Endodermal cell (in vitro differentiated cells): Measurements from ENCODE around the gene PLXNB2. TPM values are rescaled to one million over a fixed set of nuclear protein-coding genes. Genes with fewer than 3 reads are reported as not detected.

Experiments
- DNase-seq: peaks from one replicate; pipeline ENCODE4 v3.0.0-alpha.2; 2017
- H3K27ac ChIP-seq: 2 replicates; pipeline ENCODE4 v1.5.1; 2013; ENCODE audit warnings: mild to moderate bottlenecking, low read depth, low read length, moderate library complexity
- H3K27me3 ChIP-seq: 2 replicates; pipeline ENCODE4 v1.6.1; 2013; ENCODE audit warnings: mild to moderate bottlenecking, low read length, moderate library complexity; ENCODE audit not compliant: insufficient read depth, control insufficient read depth, poor library complexity, severe bottlenecking
- H3K36me3 ChIP-seq: 2 replicates; pipeline ENCODE4 v1.7.0; 2013; ENCODE audit warnings: mild to moderate bottlenecking, low read length, moderate library complexity; ENCODE audit not compliant: control insufficient read depth, insufficient read depth
- H3K4me1 ChIP-seq: one replicate; pipeline ENCODE4 v1.7.0; 2013; ENCODE audit warnings: low read length; ENCODE audit not compliant: control insufficient read depth, insufficient read depth
- H3K4me3 ChIP-seq: 2 replicates; pipeline ENCODE4 v1.5.1; 2013; ENCODE audit warnings: mild to moderate bottlenecking, low read length, moderate library complexity
- H3K9ac ChIP-seq: 2 replicates; pipeline ENCODE4 v1.6.1; 2013; ENCODE audit warnings: mild to moderate bottlenecking, low read length, moderate library complexity; ENCODE audit not compliant: poor library complexity, severe bottlenecking; ENCODE audit errors: extremely low read depth
- H3K9me3 ChIP-seq: 2 replicates; pipeline ENCODE4 v1.6.1; 2013; ENCODE audit warnings: mild to moderate bottlenecking, low read length, moderate library complexity; ENCODE audit not compliant: control insufficient read depth
- H3K27ac Mint-ChIP-seq: 2 replicates; pipeline ENCODE4 v1.8.0; 2020; ENCODE audit warnings: mixed read lengths
- H3K27me3 Mint-ChIP-seq: 2 replicates; pipeline ENCODE4 v1.8.0; 2021; ENCODE audit warnings: mild to moderate bottlenecking, mixed read lengths; ENCODE audit not compliant: insufficient read depth
- H3K36me3 Mint-ChIP-seq: 2 replicates; pipeline ENCODE4 v1.8.0; 2020; ENCODE audit warnings: low read depth, mixed read lengths
- H3K4me1 Mint-ChIP-seq: 2 replicates; pipeline ENCODE4 v1.8.0; 2020; ENCODE audit warnings: mixed read lengths
- H3K4me3 Mint-ChIP-seq: 2 replicates; pipeline ENCODE4 v1.8.0; 2020; ENCODE audit warnings: mild to moderate bottlenecking, moderate library complexity, mixed read lengths
- H3K9me3 Mint-ChIP-seq: 2 replicates; pipeline ENCODE4 v1.8.0; 2020; ENCODE audit warnings: mild to moderate bottlenecking, mixed read lengths
- WGBS, 2 experiments: methylation state at CpG; one replicate each; pipeline versions ENCODE4 v1.1.5 to v1.1.7; 2013; ENCODE audit warnings: missing lambda C conversion rate in 2 of 2, mixed read lengths in 1 of 2; ENCODE audit not compliant: insufficient coverage in 1 of 2, insufficient read length in 1 of 2; 5-methylcytosine and 5-hydroxymethylcytosine counted together
- total RNA-seq, 2 donors: library from RNA; stranded (reverse); fragmentation: NEBNext Ultra II Directional in 1 of 2; extraction: Animal tissue kit (Norgen Biotek cat#: 25700) in 1 of 2; gene quantifications; 2 replicates in 1 of 2; 3 replicates in 1 of 2; pipeline ENCODE4 v1.2.1, GENCODE V29; 2021
- TF ChIP-seq, protein P1 (sequence below): fragments of 200-600 bp; sonication (generic); conservative IDR thresholded peaks from 2 replicates; pipeline ENCODE4 v1.5.0; 2021; ENCODE audit warnings: antibody characterized with exemption, mild to moderate bottlenecking

The PLXNB2 gene
- total RNA-seq, 2 donors from 2014 or later, result 94.7 to 97.7 TPM

DNA sequence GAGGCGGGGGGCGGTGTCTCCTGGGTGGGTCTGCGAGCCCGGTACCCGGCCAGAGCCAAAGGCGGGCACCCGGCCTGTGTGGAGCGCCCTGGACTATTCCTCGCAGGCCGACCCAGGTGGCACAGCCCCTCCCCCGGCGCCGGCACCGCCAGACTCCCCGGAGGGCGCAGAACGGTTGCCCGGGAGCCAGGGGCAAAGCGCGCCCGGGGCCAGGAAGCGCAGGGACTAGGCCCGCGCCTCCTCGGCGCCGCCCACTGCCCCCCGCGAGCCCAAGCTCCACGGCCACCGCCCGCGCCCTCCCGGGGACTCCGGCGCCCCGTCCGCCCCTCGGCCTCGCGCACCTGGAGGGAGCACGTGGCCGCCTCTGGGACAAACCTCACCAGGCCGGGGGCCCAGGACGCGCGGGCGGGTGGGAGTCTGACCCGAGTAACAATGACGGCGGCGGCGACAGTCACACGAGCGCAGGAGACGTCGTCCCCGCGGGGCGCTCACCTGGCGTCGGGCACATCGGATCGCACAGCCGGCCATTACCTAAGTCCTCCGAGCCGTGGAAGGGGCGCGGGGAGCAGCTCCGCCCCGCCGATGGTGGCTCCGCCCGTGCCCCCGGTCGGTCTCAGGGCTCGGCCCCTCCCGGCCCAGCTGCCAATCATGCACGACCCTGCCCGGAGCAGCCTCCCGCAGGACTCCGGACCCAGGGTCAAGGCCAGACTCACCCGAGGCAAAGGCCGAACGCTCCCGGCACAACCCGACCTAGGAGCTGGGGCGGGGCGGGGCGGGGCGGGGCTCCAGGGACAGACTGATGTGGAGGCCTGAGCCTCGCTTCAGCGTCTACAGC is 7.4 kb downstream of the PLXNB2 start:
- no peak overlapping the region for H3K9ac ChIP-seq
- WGBS, 2 experiments, result 15 to 22% methylated on average over 47 to 93 of the region's 93 CpGs
- TF ChIP-seq, protein P1, sequence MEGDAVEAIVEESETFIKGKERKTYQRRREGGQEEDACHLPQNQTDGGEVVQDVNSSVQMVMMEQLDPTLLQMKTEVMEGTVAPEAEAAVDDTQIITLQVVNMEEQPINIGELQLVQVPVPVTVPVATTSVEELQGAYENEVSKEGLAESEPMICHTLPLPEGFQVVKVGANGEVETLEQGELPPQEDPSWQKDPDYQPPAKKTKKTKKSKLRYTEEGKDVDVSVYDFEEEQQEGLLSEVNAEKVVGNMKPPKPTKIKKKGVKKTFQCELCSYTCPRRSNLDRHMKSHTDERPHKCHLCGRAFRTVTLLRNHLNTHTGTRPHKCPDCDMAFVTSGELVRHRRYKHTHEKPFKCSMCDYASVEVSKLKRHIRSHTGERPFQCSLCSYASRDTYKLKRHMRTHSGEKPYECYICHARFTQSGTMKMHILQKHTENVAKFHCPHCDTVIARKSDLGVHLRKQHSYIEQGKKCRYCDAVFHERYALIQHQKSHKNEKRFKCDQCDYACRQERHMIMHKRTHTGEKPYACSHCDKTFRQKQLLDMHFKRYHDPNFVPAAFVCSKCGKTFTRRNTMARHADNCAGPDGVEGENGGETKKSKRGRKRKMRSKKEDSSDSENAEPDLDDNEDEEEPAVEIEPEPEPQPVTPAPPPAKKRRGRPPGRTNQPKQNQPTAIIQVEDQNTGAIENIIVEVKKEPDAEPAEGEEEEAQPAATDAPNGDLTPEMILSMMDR, result peak; percentile 14
- Mint-ChIP-seq H3K27ac (no peak overlapping the region), H3K27me3 (no peaks in the 10 kb centered on the region), H3K9me3 (no peaks in the 10 kb centered on the region), H3K4me1 (peaks cover 4% of the 10 kb centered on the region), H3K4me3 (peak overlapping the region; percentile 49), H3K36me3 (no peaks in the 10 kb centered on the region)
- no peak overlapping the region for H3K27ac ChIP-seq
- DNase-seq, result peak; percentile 95
- no peak overlapping the region for H3K4me3 ChIP-seq
- H3K36me3 ChIP-seq, result no peaks in the 10 kb centered on the region
- H3K27me3 ChIP-seq, result no peaks in the 10 kb centered on the region
- peaks cover 3% of the 10 kb centered on the region for H3K4me1 ChIP-seq
- no peaks in the 10 kb centered on the region for H3K9me3 ChIP-seq

DNA sequence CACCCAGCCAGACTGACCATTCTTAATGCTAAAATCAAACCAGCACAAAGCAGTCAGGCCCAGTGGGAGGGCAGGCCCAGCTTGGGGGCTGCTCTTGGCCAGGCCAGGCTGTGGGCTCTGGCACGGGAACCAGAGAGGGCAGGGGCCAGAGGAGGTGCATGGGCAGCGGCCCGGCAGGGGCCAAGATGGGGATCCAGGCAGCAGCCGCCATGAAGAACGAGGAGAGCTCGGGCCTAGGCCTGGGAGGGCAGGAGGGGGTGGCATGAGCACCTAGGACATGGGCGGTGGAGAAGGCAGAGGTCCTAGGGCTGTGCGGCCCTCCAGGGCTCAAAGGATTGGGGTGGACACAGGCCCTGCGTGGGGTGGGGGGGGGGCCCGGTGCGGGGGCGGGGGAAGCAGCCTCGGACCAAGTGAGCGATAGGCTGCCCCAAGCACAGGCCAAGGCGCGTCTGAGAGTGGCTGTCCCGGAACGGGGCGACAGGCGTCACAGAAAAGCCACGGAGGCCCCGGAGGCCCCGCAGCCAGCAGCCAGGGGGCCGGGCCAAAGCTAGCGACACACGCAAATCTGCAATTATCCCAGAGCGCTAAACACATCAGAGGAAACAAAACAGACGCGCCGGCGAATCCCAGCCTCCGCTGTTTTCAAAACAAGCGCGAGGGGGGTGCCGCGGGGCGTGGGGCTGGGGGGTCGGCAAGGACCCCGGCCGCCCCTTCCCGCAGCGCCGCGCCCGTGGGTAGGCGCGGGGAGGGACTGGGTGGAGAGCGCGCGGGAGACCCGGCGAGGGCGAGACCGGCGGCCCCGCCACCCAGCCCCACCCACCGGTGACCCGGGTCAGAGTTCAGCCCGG is 8.3 kb downstream of the PLXNB2 start:
- DNase-seq, result peak; percentile 69
- WGBS, 2 experiments, result 42 to 51% methylated on average over 13 to 57 of the region's 59 CpGs
- TF ChIP-seq, protein P1, result no peak
- H3K4me3 Mint-ChIP-seq, result peak overlapping the region; percentile 49
- peaks cover 3% of the 10 kb centered on the region for H3K4me1 Mint-ChIP-seq
- Histone ChIP-seq H3K36me3 (no peaks in the 10 kb centered on the region), H3K9ac (no peak overlapping the region), H3K4me1 (peaks cover 1% of the 10 kb centered on the region), H3K27me3 (no peaks in the 10 kb centered on the region), H3K27ac (no peak overlapping the region), H3K4me3 (no peak overlapping the region), H3K9me3 (no peaks in the 10 kb centered on the region)
- H3K9me3 Mint-ChIP-seq, result no peaks in the 10 kb centered on the region
- no peaks in the 10 kb centered on the region for H3K27me3 Mint-ChIP-seq
- H3K36me3 Mint-ChIP-seq, result no peaks in the 10 kb centered on the region
- H3K27ac Mint-ChIP-seq, result no peak overlapping the region

DNA sequence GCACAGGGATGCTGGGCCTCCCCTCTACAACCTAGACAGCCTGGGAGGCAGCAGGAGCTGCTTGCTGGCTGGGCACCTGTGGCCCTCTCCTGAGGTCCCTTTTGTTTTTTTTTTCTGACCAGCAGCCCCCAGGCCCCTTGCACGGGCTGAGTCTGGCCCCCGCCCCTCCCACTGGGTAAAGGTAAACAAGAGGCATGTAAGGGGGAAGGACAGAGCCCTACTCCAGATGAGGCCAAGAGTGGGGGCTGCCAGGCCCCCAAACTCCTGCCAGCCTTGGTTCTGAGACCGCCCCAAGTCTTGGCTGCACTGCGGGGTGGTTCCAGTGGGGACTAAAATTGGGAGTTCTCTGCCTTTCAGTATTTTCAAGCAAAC is 9.2 kb downstream of the PLXNB2 start:
- Mint-ChIP-seq H3K4me1 (peaks cover 2% of the 10 kb centered on the region), H3K9me3 (no peaks in the 10 kb centered on the region), H3K27ac (no peak overlapping the region), H3K36me3 (no peaks in the 10 kb centered on the region), H3K27me3 (no peaks in the 10 kb centered on the region), H3K4me3 (peak overlapping the region; percentile 49)
- Histone ChIP-seq H3K27ac (no peak overlapping the region), H3K27me3 (no peaks in the 10 kb centered on the region), H3K9me3 (no peaks in the 10 kb centered on the region), H3K4me3 (no peak overlapping the region), H3K9ac (no peak overlapping the region), H3K4me1 (peaks cover 9% of the 10 kb centered on the region), H3K36me3 (no peaks in the 10 kb centered on the region)
- TF ChIP-seq, protein P1, result no peak
- no peak for DNase-seq
- 81 to 85% methylated on average over 2 to 4 of the region's 4 CpGs for WGBS, 2 experiments
